Ectodermal cell (in vitro differentiated cells): ENCODE data around the gene CCM2. TPM values are rescaled to one million over a fixed set of nuclear protein-coding genes. Genes with fewer than 3 reads are reported as not detected.

Experiments used
- H3K27ac ChIP-seq: 2 replicates; pipeline ENCODE4 v1.7.0; 2013; ENCODE audit warnings: mild to moderate bottlenecking, low read depth, low read length; ENCODE audit not compliant: insufficient read depth, poor library complexity, severe bottlenecking
- H3K27me3 ChIP-seq: 2 replicates; pipeline ENCODE4 v1.7.0; 2013; ENCODE audit warnings: mild to moderate bottlenecking, low read length; ENCODE audit not compliant: insufficient read depth, control insufficient read depth, poor library complexity, severe bottlenecking
- H3K36me3 ChIP-seq: one replicate; pipeline ENCODE4 v1.7.0; 2013; ENCODE audit warnings: low read length; ENCODE audit not compliant: control insufficient read depth, insufficient read depth
- H3K4me1 ChIP-seq: one replicate; pipeline ENCODE4 v1.7.0; 2013; ENCODE audit warnings: low read length; ENCODE audit not compliant: control insufficient read depth, insufficient read depth
- H3K4me3 ChIP-seq: 2 replicates; pipeline ENCODE4 v1.7.0; 2013; ENCODE audit warnings: low read depth, low read length, control low read depth; ENCODE audit not compliant: insufficient read depth
- H3K9me3 ChIP-seq: 2 replicates; pipeline ENCODE4 v1.7.0; 2013; ENCODE audit warnings: mild to moderate bottlenecking, low read length, moderate library complexity; ENCODE audit not compliant: control insufficient read depth
- WGBS, 2 experiments: methylation state at CpG; one replicate each; pipeline ENCODE4 v1.1.7; 2013; ENCODE audit warnings: missing lambda C conversion rate in 2 of 2; 5-methylcytosine and 5-hydroxymethylcytosine counted together
- polyA plus RNA-seq, 4 experiments: library from polyadenylated mRNA; stranded (reverse); fragments of 50-300 nt; gene quantifications; one replicate each; pipeline ENCODE4 v1.2.3, GENCODE V29; 2013

CCM2 gene
- polyA plus RNA-seq (2013, experiment 1 of 4): 45.2 TPM
- 44.0 TPM for polyA plus RNA-seq (2013, experiment 2 of 4)
- 40.2 TPM for polyA plus RNA-seq (2013, experiment 3 of 4)
- 43.4 TPM for polyA plus RNA-seq (2013, experiment 4 of 4)

- no peaks in the 10 kb centered on the region for H3K27me3 ChIP-seq
- H3K4me3 ChIP-seq: peak within 1 kb of the TSS; percentile 90
- peak within 1 kb of the TSS; percentile 76 for H3K27ac ChIP-seq
- H3K36me3 ChIP-seq: no peaks in the 10 kb centered on the region
- H3K4me1 ChIP-seq: peaks cover 9% of the 10 kb centered on the region
- WGBS, 2 experiments: 1 to 2% methylated on average over 75 to 77 of the region's 77 CpGs
- no peaks in the 10 kb centered on the region for H3K9me3 ChIP-seq
Measured at GRCh38 chr7:45000093-45001032, at the start of gene CCM2. TSS of gene CCM2 (plus strand) at chr7:45000201. CDS start at chr7:45000334, 133 bp downstream.

GRCh38 chr7:44953156-44953555 is 46.8 kb upstream of the CCM2 start:
- Histone ChIP-seq H3K9me3 (no peaks in the 10 kb centered on the region), H3K4me3 (no peak overlapping the region), H3K4me1 (no peaks in the 10 kb centered on the region), H3K27ac (no peak overlapping the region), H3K36me3 (no peaks in the 10 kb centered on the region), H3K27me3 (no peaks in the 10 kb centered on the region)
- 92 to 96% methylated on average over 2 of the region's 2 CpGs for WGBS, 2 experiments

- 85 to 89% methylated on average over 2 of the region's 2 CpGs for WGBS, 2 experiments
- H3K27me3 ChIP-seq: peaks cover 6% of the 10 kb centered on the region
- no peaks in the 10 kb centered on the region for H3K9me3 ChIP-seq
- no peak overlapping the region for H3K27ac ChIP-seq
- no peaks in the 10 kb centered on the region for H3K36me3 ChIP-seq
- no peaks in the 10 kb centered on the region for H3K4me1 ChIP-seq
- H3K4me3 ChIP-seq: no peak overlapping the region
Measured at GRCh38 chr7:44955733-44956132, 44.3 kb upstream of the CCM2 start.

- WGBS, 2 experiments: 89 to 93% methylated on average over 10 of the region's 10 CpGs
Measured at GRCh38 chr7:44956157-44956766, 43.7 kb upstream of the CCM2 start.

GRCh38 chr7:44958645-44959344 is 41.2 kb upstream of the CCM2 start:
- Histone ChIP-seq H3K4me1 (peaks cover 8% of the 10 kb centered on the region), H3K4me3 (no peak overlapping the region), H3K27me3 (peaks cover 30% of the 10 kb centered on the region), H3K27ac (no peak overlapping the region), H3K36me3 (no peaks in the 10 kb centered on the region), H3K9me3 (no peaks in the 10 kb centered on the region)
- 82 to 84% methylated on average over 8 of the region's 8 CpGs for WGBS, 2 experiments

More at GRCh38 chr7:44956157-44956766, 43.7 kb upstream of the CCM2 start:
- Histone ChIP-seq H3K4me1 (no peaks in the 10 kb centered on the region), H3K4me3 (no peak overlapping the region), H3K27ac (no peak overlapping the region), H3K9me3 (no peaks in the 10 kb centered on the region), H3K27me3 (peaks cover 6% of the 10 kb centered on the region), H3K36me3 (no peaks in the 10 kb centered on the region)

- H3K4me1 ChIP-seq: peaks cover 8% of the 10 kb centered on the region
- H3K27me3 ChIP-seq: peaks cover 37% of the 10 kb centered on the region
- 73 to 79% methylated on average over 8 of the region's 8 CpGs for WGBS, 2 experiments
Measured at GRCh38 chr7:44959433-44959951, 40.5 kb upstream of the CCM2 start.

GRCh38 chr7:44960011-44960580 is 39.9 kb upstream of the CCM2 start:
- peaks cover 37% of the 10 kb centered on the region for H3K27me3 ChIP-seq
- H3K9me3 ChIP-seq: no peaks in the 10 kb centered on the region
- 77 to 79% methylated on average over 4 of the region's 4 CpGs for WGBS, 2 experiments

More at GRCh38 chr7:44959433-44959951, 40.5 kb upstream of the CCM2 start:
- no peaks in the 10 kb centered on the region for H3K36me3 ChIP-seq
- H3K27ac ChIP-seq: no peak overlapping the region
- no peak overlapping the region for H3K4me3 ChIP-seq
- H3K9me3 ChIP-seq: no peaks in the 10 kb centered on the region

GRCh38 chr7:44961844-44962482 is 38.0 kb upstream of the CCM2 start:
- H3K27ac ChIP-seq: no peak overlapping the region
- peak overlapping the region; percentile 32 for H3K4me3 ChIP-seq
- WGBS, 2 experiments: 75 to 76% methylated on average over 16 of the region's 16 CpGs
- H3K27me3 ChIP-seq: peaks cover 37% of the 10 kb centered on the region
- H3K9me3 ChIP-seq: no peaks in the 10 kb centered on the region
- H3K36me3 ChIP-seq: no peaks in the 10 kb centered on the region
- H3K4me1 ChIP-seq: peaks cover 8% of the 10 kb centered on the region

More at GRCh38 chr7:44960011-44960580, 39.9 kb upstream of the CCM2 start:
- Histone ChIP-seq H3K4me1 (peaks cover 8% of the 10 kb centered on the region), H3K36me3 (no peaks in the 10 kb centered on the region), H3K4me3 (no peak overlapping the region), H3K27ac (no peak overlapping the region)
